K562 (cell line): ENCODE results near the gene FAM124A. TPM values are rescaled to one million over a fixed set of nuclear protein-coding genes. Genes with fewer than 3 reads are reported as not detected.

ENCODE experiments used
- ATAC-seq: fragments of 200-7000 bp; cut with Tn5 transposase; 3 replicates; pipeline ENCODE4 v1.9.1; 2020; ENCODE audit warnings: moderate library complexity
- BruUV-seq: library from RNA; stranded (reverse); fragments of 400-500 nt; replicated peaks from 2 replicates; lab custom pipeline; 2021; lab: Mats Ljungman, UMichigan
- CTCF ChIA-PET: fragments of 300-600 bp; formaldehyde crosslinking; extraction: SDS; loops from one replicate; lab custom pipeline; 2021; ENCODE audit warnings: low intra/inter-chr PET ratio; lab: Yijun Ruan, JAX
- POLR2A ChIA-PET: fragments of 300-600, 350-650 bp; sonication (Branson Sonifier 250); formaldehyde crosslinking; extraction: SDS; loops from one replicate; lab custom pipeline; 2021; ENCODE audit warnings: antibody characterized with exemption, inconsistent platforms; lab: Yijun Ruan, JAX
- DNase-seq, 4 experiments: peaks; one replicate each; pipeline versions ENCODE4 v3.0.0 to v3.0.0-alpha.2; 2011 to 2018; ENCODE audit warnings: low spot score in 3 of 4, mixed read lengths in 3 of 4; ENCODE audit errors: extremely low read depth in 1 of 4
- FAIRE-seq: peaks from 2 replicates; lab custom pipeline; 2011; peaks lifted over from hg19 to GRCh38; lab: Jason Lieb, UNC
- H2AFZ ChIP-seq: 2 replicates; pipeline ENCODE4 v1.6.0; 2011; ENCODE audit warnings: low read depth, low read length, control low read depth, inconsistent platforms
- H3K27ac ChIP-seq: fragments of 200-600 bp; 3 replicates; pipeline ENCODE4 v1.8.0; 2011; ENCODE audit warnings: low read depth, mild to moderate bottlenecking, control low read depth, inconsistent platforms, low read length, moderate library complexity, mixed read lengths; ENCODE audit errors: extremely low read depth
- H3K27me3 ChIP-seq, 2 experiments: fragments of 300-600 bp in 1 of 2; 2 replicates in 1 of 2; 3 replicates in 1 of 2; pipeline versions ENCODE4 v1.6.0 to v1.8.0; 2011; ENCODE audit warnings: inconsistent platforms in 2 of 2, low read length in 2 of 2, mild to moderate bottlenecking in 1 of 2, mixed read lengths in 1 of 2, moderate library complexity in 1 of 2; ENCODE audit not compliant: control insufficient read depth in 2 of 2, insufficient read depth in 2 of 2
- H3K36me3 ChIP-seq: fragments of 300-600 bp; 3 replicates; pipeline ENCODE4 v1.8.0; 2011; ENCODE audit warnings: mild to moderate bottlenecking, low read length, inconsistent platforms; ENCODE audit not compliant: control insufficient read depth, insufficient read depth
- H3K4me1 ChIP-seq, 2 experiments: fragments of 200-600 bp in 1 of 2; replicated peaks in 1 of 2; 2 replicates in 1 of 2; 3 replicates in 1 of 2; pipeline versions ENCODE4 v1.5.1 to v1.8.0; 2011; ENCODE audit warnings: inconsistent platforms in 2 of 2, low read length in 2 of 2, mild to moderate bottlenecking in 1 of 2, mixed read lengths in 1 of 2, moderate library complexity in 1 of 2; ENCODE audit not compliant: control insufficient read depth in 2 of 2, insufficient read depth in 2 of 2
- H3K4me2 ChIP-seq: 2 replicates; pipeline ENCODE4 v1.6.1; 2011; ENCODE audit warnings: low read length, control low read depth, inconsistent platforms, mixed read lengths; ENCODE audit not compliant: insufficient read depth
- H3K4me3 ChIP-seq: fragments of 200-600 bp; sonication (generic), shearing (Covaris generic); 2 replicates; pipeline ENCODE4 v1.5.1; 2016; ENCODE audit warnings: control low read depth, inconsistent platforms
- H3K79me2 ChIP-seq: fragments of 200-600 bp; 3 replicates; pipeline ENCODE4 v1.8.0; 2011; ENCODE audit warnings: low read length, inconsistent platforms; ENCODE audit not compliant: control insufficient read depth, insufficient read depth
- H3K9ac ChIP-seq, 2 experiments: 2 replicates each; pipeline versions ENCODE4 v1.6.0 to v1.6.1; 2011; ENCODE audit warnings: low read depth in 2 of 2, low read length in 2 of 2, control low read depth in 1 of 2, inconsistent platforms in 1 of 2, mild to moderate bottlenecking in 1 of 2, mixed read lengths in 1 of 2; ENCODE audit not compliant: insufficient read depth in 1 of 2
- H3K9me1 ChIP-seq: one replicate; pipeline ENCODE4 v1.6.0; 2011; ENCODE audit warnings: inconsistent platforms, mild to moderate bottlenecking, low read length, moderate library complexity; ENCODE audit not compliant: control insufficient read depth, insufficient read depth
- H3K9me3 ChIP-seq: replicated peaks from 2 replicates; pipeline ENCODE4 v1.5.1; 2011; ENCODE audit warnings: low read depth, low read length, inconsistent platforms; ENCODE audit not compliant: control insufficient read depth, insufficient read depth
- H4K20me1 ChIP-seq: replicated peaks from 2 replicates; pipeline ENCODE4 v1.6.1; 2011; ENCODE audit warnings: low read length, inconsistent platforms, mixed read lengths; ENCODE audit not compliant: control insufficient read depth, insufficient read depth
- HOMEZ ChIP-seq: fragments of 250-450 bp; sonication (Bioruptor Pico); IDR thresholded peaks from 2 replicates; pipeline ENCODE4 v1.4.0; 2020; ENCODE audit warnings: mild to moderate bottlenecking, moderate library complexity
- ILF3 ChIP-seq: fragments of 450-650 bp; IDR thresholded peaks from 2 replicates; pipeline ENCODE4 v1.6.1; 2018; ENCODE audit warnings: antibody characterized with exemption, mild to moderate bottlenecking, moderate library complexity, borderline replicate concordance
- MAFF ChIP-seq: IDR thresholded peaks from 2 replicates; pipeline ENCODE4 v1.6.1; 2012; ENCODE audit warnings: low read length, improper control_type of control experiment
- PML ChIP-seq: IDR thresholded peaks from 2 replicates; pipeline ENCODE4 v1.6.1; 2012; ENCODE audit warnings: low read length, inconsistent platforms
- POLR3A ChIP-seq: IDR thresholded peaks from 2 replicates; pipeline ENCODE4 v1.6.1; 2011; ENCODE audit warnings: borderline replicate concordance, mild to moderate bottlenecking, moderate library complexity; ENCODE audit not compliant: insufficient read length, insufficient read depth; ENCODE audit errors: extremely low read depth
- RBM25 ChIP-seq: fragments of 200-400 bp; formaldehyde crosslinking; IDR thresholded peaks from 2 replicates; pipeline ENCODE4 v1.6.1; 2018; ENCODE audit warnings: low read length, low read depth, moderate library complexity; ENCODE audit not compliant: severe bottlenecking
- SMC3 ChIP-seq: conservative IDR thresholded peaks from 2 replicates; pipeline ENCODE4 v1.6.1; 2011; ENCODE audit warnings: low read depth, low read length, improper control_type of control experiment; ENCODE audit not compliant: insufficient read depth
- SPI1 ChIP-seq: IDR thresholded peaks from 2 replicates; pipeline ENCODE4 v1.6.1; 2011; ENCODE audit warnings: low read depth, low read length, control low read depth, borderline replicate concordance
- SRSF7 ChIP-seq: fragments of 200-400 bp; formaldehyde crosslinking; optimal IDR thresholded peaks from 2 replicates; pipeline ENCODE3; 2017; ENCODE audit warnings: mild to moderate bottlenecking, low read depth, low read length
- STAT6 ChIP-seq: sonication (generic); formaldehyde crosslinking; IDR thresholded peaks from 2 replicates; pipeline ENCODE4 v1.8.1; 2023; ENCODE audit warnings: mild to moderate bottlenecking, missing genetic modification reagents
- TCF7L2 ChIP-seq: fragments of 150-350 bp; IDR thresholded peaks from 2 replicates; pipeline ENCODE4 v1.6.1; 2016; ENCODE audit warnings: low read depth, mild to moderate bottlenecking, low read length, moderate library complexity
- ZNF140 ChIP-seq: fragments of 250-450 bp; sonication (Bioruptor Pico); IDR thresholded peaks from 2 replicates; pipeline ENCODE4 v1.8.0; 2021; ENCODE audit warnings: moderate library complexity, mild to moderate bottlenecking, inconsistent platforms
- ZNF408 ChIP-seq: fragments of 250-450 bp; sonication (Bioruptor Pico); IDR thresholded peaks from 2 replicates; pipeline ENCODE4 v1.4.0; 2020; ENCODE audit warnings: low read depth, mild to moderate bottlenecking, moderate library complexity
- ZNF449 ChIP-seq: fragments of 250-450 bp; sonication (Bioruptor Pico); IDR thresholded peaks from 2 replicates; pipeline ENCODE4 v1.8.0; 2022; ENCODE audit warnings: moderate library complexity, mild to moderate bottlenecking, inconsistent platforms
- WGBS: fragments of 100-300 bp; shearing (Covaris generic); methylation state at CpG from one replicate; pipeline ENCODE4 v1.1.6; 2016; ENCODE audit warnings: low coverage, mixed read lengths; ENCODE audit not compliant: insufficient coverage; ENCODE audit errors: missing lambda C conversion rate; 5-methylcytosine and 5-hydroxymethylcytosine counted together
- in situ Hi-C: fragments of 300-500 bp; cut with MboI; formaldehyde crosslinking; loops from 4 replicates; pipeline ENCODE4 v1.15.0; 2018; ENCODE audit warnings: inconsistent platforms, mixed read lengths
- intact Hi-C: fragments of 100-400 bp; cut with micrococcal nuclease; formaldehyde crosslinking; loops from 2 replicates; pipeline ENCODE4 v1.14.2; 2022
- polyA plus RNA-seq, 8 experiments: library from polyadenylated mRNA; depleted of rRNA in 4 of 8; stranded (reverse) in 5 of 8; unstranded in 3 of 8; fragments of >200 nt; fragmentation: Nextera tagmentation in 2 of 8; fragmentation: Illumina TruSeq in 1 of 8; extraction: Ambion mirVana in 2 of 8; extraction: Trizol in 1 of 8; gene quantifications; 2 replicates each; pipeline versions ENCODE4 v1.2.1 to v1.2.3, GENCODE V29; 2011 to 2014; ENCODE audit warnings: inconsistent platforms in 1 of 8, missing spikeins in 1 of 8
- total RNA-seq, 7 experiments: library from RNA; depleted of rRNA in 6 of 7; stranded (reverse); fragments of >200 nt in 6 of 7; fragmentation: Illumina TruSeq in 2 of 7; extraction: Trizol in 2 of 7; gene quantifications; 2 replicates each; pipeline versions ENCODE4 v1.2.1 to v1.2.3, GENCODE V29; 2011 to 2021; ENCODE audit warnings: low replicate concordance in 1 of 7

FAM124A gene
- total and polyA plus RNA-seq, 9 of the 15 experiments (the other 6 are each of a cell fraction or from before 2014, with no cell fraction given): not detected

- no TSS peak for BruUV-seq
- no peak for ATAC-seq
- no peaks in the 10 kb centered on the region for H3K36me3 ChIP-seq
- H3K4me3 ChIP-seq: no peak overlapping the region
- H3K9me3 ChIP-seq: no peaks in the 10 kb centered on the region
- intact Hi-C loops (no loop called here), in situ Hi-C loops (no loop called here)
- H3K27ac ChIP-seq: no peak overlapping the region
- peaks cover 0 to 11% of the 10 kb centered on the region in 2 experiments; a peak in 3 of 5 replicates for H3K27me3 ChIP-seq
- no peak overlapping the region for H2AFZ ChIP-seq
- CTCF ChIA-PET: no interaction called here
- no peak overlapping the region for H3K9ac ChIP-seq
- no peaks in the 10 kb centered on the region for H3K9me1 ChIP-seq
- no peak for DNase-seq
- POLR2A ChIA-PET: interaction anchor here (0.7 to 1.0 kb wide), 3 partner anchors 10 to 14 kb away, joined by 3 read pairs; no protein-coding TSS in a partner anchor
- no peak for FAIRE-seq
- H3K4me1 ChIP-seq: no peaks in the 10 kb centered on the region; a peak in 1 of 5 replicates
- H3K79me2 ChIP-seq: no peaks in the 10 kb centered on the region
- no peak for TF ChIP-seq HOMEZ (CRISPR knock-in tag)
- no peak for TF ChIP-seq MAFF
- TF ChIP-seq RBM25: no peak
- no peak for TF ChIP-seq ZNF140
- no peak for TF ChIP-seq ILF3
- TF ChIP-seq STAT6 (CRISPR knock-in tag): no peak
- no peak for TF ChIP-seq TCF7L2
- TF ChIP-seq PML: no peak
- no peak for TF ChIP-seq ZNF408 (CRISPR knock-in tag)
- no peak for TF ChIP-seq ZNF449 (CRISPR knock-in tag)
- no peak for TF ChIP-seq SRSF7
- TF ChIP-seq SMC3: no peak
- TF ChIP-seq POLR3A: no peak
- TF ChIP-seq SPI1: no peak
- TF ChIP-seq, all 486 proteins: peak for 0
- Histone ChIP-seq H4K20me1 (no peaks in the 10 kb centered on the region), H3K4me2 (no peak overlapping the region)
- WGBS: 7% methylated on average over 2 of the region's 2 CpGs
These were observed 99.6 kb downstream of the FAM124A start for GRCh38 chr13:51321836-51322235.
